IMR-90 (cell line): ENCODE measurements around the gene TAB2. TPM values are rescaled to one million over a fixed set of nuclear protein-coding genes. Genes with fewer than 3 reads are reported as not detected.

Source experiments
- ATAC-seq: fragments of 200-7000 bp; cut with Tn5 transposase; 2 replicates; pipeline ENCODE4 v1.9.1; 2020; ENCODE audit warnings: low read depth, mild to moderate bottlenecking, moderate library complexity
- BruUV-seq: library from RNA; stranded (reverse); fragments of 400-500 nt; replicated peaks from 2 replicates; lab custom pipeline; 2021; lab: Mats Ljungman, UMichigan
- CTCF ChIA-PET: fragments of 300-600 bp; formaldehyde crosslinking; extraction: SDS; loops from one replicate; lab custom pipeline; 2021; ENCODE audit warnings: antibody characterized with exemption; lab: Yijun Ruan, JAX
- POLR2A ChIA-PET: fragments of 300-600 bp; sonication (Branson Sonifier 250); formaldehyde crosslinking; loops from one replicate; lab custom pipeline; 2022; ENCODE audit warnings: antibody characterized with exemption; ENCODE audit not compliant: unreplicated experiment; lab: Charles Lee
- DNase-seq: peaks from one replicate; pipeline ENCODE4 v3.0.0; 2013
- H2AFZ ChIP-seq: replicated peaks from 2 replicates; pipeline ENCODE3; 2013; ENCODE audit warnings: low read length, mild to moderate bottlenecking; ENCODE audit not compliant: poor library complexity
- H2AK5ac ChIP-seq: 2 replicates; pipeline ENCODE4 v1.6.1; 2013; ENCODE audit warnings: low read depth, low read length, inconsistent platforms
- H2AK9ac ChIP-seq: replicated peaks from 2 replicates; pipeline ENCODE3; 2013; ENCODE audit warnings: mild to moderate bottlenecking, low read depth, low read length, moderate library complexity; ENCODE audit not compliant: poor library complexity
- H2BK120ac ChIP-seq: 2 replicates; pipeline ENCODE4 v1.6.1; 2013; ENCODE audit warnings: low read depth, low read length, inconsistent platforms
- H2BK15ac ChIP-seq: 3 replicates; pipeline ENCODE4 v1.6.1; 2013; ENCODE audit warnings: low read depth, low read length, inconsistent platforms
- H2BK20ac ChIP-seq: 2 replicates; pipeline ENCODE4 v1.6.1; 2013; ENCODE audit warnings: low read depth, mild to moderate bottlenecking, inconsistent platforms, low read length, moderate library complexity
- H2BK5ac ChIP-seq: 2 replicates; pipeline ENCODE4 v1.6.1; 2013; ENCODE audit warnings: mild to moderate bottlenecking, low read depth, low read length, inconsistent platforms; ENCODE audit not compliant: poor library complexity, severe bottlenecking
- H3K14ac ChIP-seq: replicated peaks from 2 replicates; pipeline ENCODE4 v1.6.1; 2013; ENCODE audit warnings: low read depth, low read length, inconsistent platforms
- H3K18ac ChIP-seq: 2 replicates; pipeline ENCODE4 v1.6.1; 2013; ENCODE audit warnings: low read depth, low read length, control low read depth
- H3K23ac ChIP-seq: 2 replicates; pipeline ENCODE4 v1.6.1; 2013; ENCODE audit warnings: low read depth, low read length, inconsistent platforms
- H3K27ac ChIP-seq: 2 replicates; pipeline ENCODE4 v1.5.1; 2013; ENCODE audit warnings: mild to moderate bottlenecking, control low read depth, low read length; ENCODE audit not compliant: insufficient read depth
- H3K27me3 ChIP-seq: 2 replicates; pipeline ENCODE4 v1.6.1; 2013; ENCODE audit warnings: low read length; ENCODE audit not compliant: control insufficient read depth, insufficient read depth
- H3K36me3 ChIP-seq: 2 replicates; pipeline ENCODE4 v1.6.1; 2013; ENCODE audit warnings: low read length, mixed read lengths; ENCODE audit not compliant: control insufficient read depth, insufficient read depth
- H3K4ac ChIP-seq: 2 replicates; pipeline ENCODE4 v1.6.1; 2013; ENCODE audit warnings: low read depth, low read length, inconsistent platforms
- H3K4me1 ChIP-seq: 2 replicates; pipeline ENCODE4 v1.6.1; 2013; ENCODE audit warnings: low read length, mixed read lengths; ENCODE audit not compliant: control insufficient read depth, insufficient read depth
- H3K4me2 ChIP-seq: 2 replicates; pipeline ENCODE4 v1.6.1; 2013; ENCODE audit warnings: low read depth, mild to moderate bottlenecking, control low read depth, low read length, moderate library complexity
- H3K4me3 ChIP-seq: 2 replicates; pipeline ENCODE4 v1.5.1; 2013; ENCODE audit warnings: low read depth, mild to moderate bottlenecking, control low read depth, low read length, moderate library complexity; ENCODE audit not compliant: insufficient read depth
- H3K56ac ChIP-seq: 2 replicates; pipeline ENCODE4 v1.6.1; 2013; ENCODE audit warnings: low read length, inconsistent platforms; ENCODE audit not compliant: insufficient read depth; ENCODE audit errors: extremely low read depth
- H3K79me1 ChIP-seq, 2 experiments: 2 replicates each; pipeline ENCODE4 v1.6.1; 2013; ENCODE audit warnings: low read length in 2 of 2, inconsistent platforms in 1 of 2, low read depth in 1 of 2
- H3K9ac ChIP-seq: 2 replicates; pipeline ENCODE4 v1.6.1; 2013; ENCODE audit warnings: low read depth, low read length, control low read depth
- H3K9me1 ChIP-seq: 2 replicates; pipeline ENCODE4 v1.6.1; 2013; ENCODE audit warnings: low read length, inconsistent platforms; ENCODE audit not compliant: insufficient read depth
- H3K9me3 ChIP-seq: 2 replicates; pipeline ENCODE4 v1.6.1; 2013; ENCODE audit warnings: low read length; ENCODE audit not compliant: control insufficient read depth, insufficient read depth
- H4K20me1 ChIP-seq: 2 replicates; pipeline ENCODE4 v1.6.1; 2013; ENCODE audit warnings: low read length, inconsistent platforms; ENCODE audit not compliant: insufficient read depth
- H4K5ac ChIP-seq: 2 replicates; pipeline ENCODE4 v1.6.1; 2013; ENCODE audit warnings: mild to moderate bottlenecking, low read depth, low read length, control low read depth
- H4K8ac ChIP-seq, 2 experiments: 2 replicates each; pipeline ENCODE4 v1.6.1; 2013; ENCODE audit warnings: low read depth in 2 of 2, low read length in 2 of 2, control low read depth in 1 of 2, inconsistent platforms in 1 of 2
- H4K91ac ChIP-seq: 2 replicates; pipeline ENCODE4 v1.6.1; 2013; ENCODE audit warnings: low read depth, low read length, inconsistent platforms; ENCODE audit not compliant: insufficient read depth
- CEBPB ChIP-seq: IDR thresholded peaks from 2 replicates; pipeline ENCODE4 v1.6.1; 2012; ENCODE audit warnings: low read depth, low read length, improper control_type of control experiment
- CHD1 ChIP-seq: IDR thresholded peaks from 2 replicates; pipeline ENCODE4 v1.6.1; 2012; ENCODE audit warnings: low read depth, low read length, improper control_type of control experiment
- POLR2A ChIP-seq: IDR thresholded peaks from 2 replicates; pipeline ENCODE4 v1.6.1; 2012; ENCODE audit warnings: mild to moderate bottlenecking, low read depth, low read length
- RAD21 ChIP-seq: IDR thresholded peaks from 2 replicates; pipeline ENCODE4 v1.6.1; 2012; ENCODE audit warnings: low read length, improper control_type of control experiment
- RCOR1 ChIP-seq: IDR thresholded peaks from 2 replicates; pipeline ENCODE4 v1.6.1; 2012; ENCODE audit warnings: mild to moderate bottlenecking, low read length, improper control_type of control experiment; ENCODE audit not compliant: insufficient replicate concordance
- RFX5 ChIP-seq: IDR thresholded peaks from 2 replicates; pipeline ENCODE4 v1.8.0; 2012; ENCODE audit warnings: low read depth, mild to moderate bottlenecking, low read length, moderate library complexity
- SMC3 ChIP-seq: fragments of 150-350 bp; IDR thresholded peaks from 2 replicates; pipeline ENCODE4 v1.6.1; 2016; ENCODE audit warnings: low read depth, mild to moderate bottlenecking, antibody characterized with exemption, low read length, moderate library complexity
- WGBS, 2 experiments: methylation state at CpG; one replicate each; pipeline versions ENCODE4 v1.1.5 to v1.1.7; 2013; ENCODE audit warnings: missing lambda C conversion rate in 2 of 2; ENCODE audit not compliant: insufficient read length in 1 of 2; ENCODE audit errors: extremely low coverage in 2 of 2; 5-methylcytosine and 5-hydroxymethylcytosine counted together
- dilution Hi-C: fragments of 300-500 bp; cut with HindIII; formaldehyde crosslinking; loops from one replicate; pipeline ENCODE4 v1.14.3; 2018; ENCODE audit warnings: low sequenced_read_pairs; ENCODE audit not compliant: unreplicated experiment
- in situ Hi-C: fragments of 300-500 bp; cut with MboI; formaldehyde crosslinking; loops from 3 replicates; pipeline ENCODE4 v1.14.3; 2019; ENCODE audit warnings: low sequenced_read_pairs, inconsistent platforms, mixed read lengths
- intact Hi-C: fragments of 100-400 bp; cut with micrococcal nuclease; formaldehyde crosslinking; loops from 2 replicates; pipeline ENCODE4 v1.10.0; 2022
- polyA plus RNA-seq, 3 experiments: library from polyadenylated mRNA; depleted of rRNA; stranded (reverse); fragments of >200 nt; gene quantifications; 2 replicates each; pipeline ENCODE4 v1.2.3, GENCODE V29; 2012; ENCODE audit warnings: low replicate concordance in 1 of 3
- total RNA-seq: library from RNA; depleted of rRNA; stranded (reverse); fragments of >200 nt; gene quantifications from 2 replicates; pipeline ENCODE4 v1.2.3, GENCODE V29; 2012
- TF ChIP-seq, protein P1 (sequence below): conservative IDR thresholded peaks from 2 replicates; pipeline ENCODE4 v1.5.1; 2012; ENCODE audit warnings: mild to moderate bottlenecking, low read depth, low read length, improper control_type of control experiment
- TF ChIP-seq, protein P2 (sequence below): fragments of 150-350 bp; IDR thresholded peaks from 2 replicates; pipeline ENCODE4 v1.6.1; 2017; ENCODE audit warnings: mild to moderate bottlenecking, antibody characterized with exemption, low read length, low read depth

Gene TAB2
- total and polyA plus RNA-seq, 2 of the 4 experiments (the other 2 are of a cell fraction): 20.8 to 25.3 TPM

DNA sequence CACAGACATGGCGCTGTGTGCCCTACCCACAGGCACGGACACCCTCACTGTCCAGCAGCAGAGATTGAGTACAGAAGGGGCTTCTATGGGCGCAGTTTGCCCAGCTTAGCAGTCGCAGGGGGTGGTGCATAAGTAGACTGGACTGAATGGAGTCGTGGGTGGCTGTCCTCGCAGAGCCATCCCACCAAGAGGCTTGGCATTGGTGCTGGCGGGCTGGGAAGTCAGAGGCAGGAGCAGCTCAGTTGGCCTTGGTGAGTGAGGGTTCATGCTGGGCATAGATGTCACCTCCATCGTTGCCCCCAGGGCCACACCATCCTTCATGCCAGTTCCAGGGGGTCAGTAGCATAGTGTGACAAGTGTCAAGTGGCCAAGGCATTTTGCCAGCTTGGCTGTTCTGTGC, 107.7 kb downstream of the TAB2 start:
- BruUV-seq: no TSS peak
- H3K23ac ChIP-seq: no peak overlapping the region
- no peak overlapping the region for H3K4ac ChIP-seq
- H2BK20ac ChIP-seq: no peak overlapping the region; the same call in 1 of the 2 replicates
- no peak overlapping the region for H3K4me3 ChIP-seq
- no peak overlapping the region for H3K14ac ChIP-seq
- H3K9me1 ChIP-seq: no peaks in the 10 kb centered on the region
- H3K4me2 ChIP-seq: no peak overlapping the region
- no peak overlapping the region for H2BK5ac ChIP-seq
- H4K91ac ChIP-seq: no peak overlapping the region
- dilution Hi-C loops (no loop called here), in situ Hi-C loops (loop anchor here (5.0 to 10.0 kb wide), 3 partner anchors 343 to 840 kb away; no protein-coding TSS in a partner anchor), intact Hi-C loops (no loop called here)
- H3K9ac ChIP-seq: no peak overlapping the region
- H2AFZ ChIP-seq: peak overlapping the region; percentile 63
- POLR2A ChIA-PET: no interaction called here
- no peaks in the 10 kb centered on the region for H3K9me3 ChIP-seq
- H3K36me3 ChIP-seq: no peaks in the 10 kb centered on the region
- H4K8ac ChIP-seq: no peak overlapping the region
- no peak overlapping the region for H4K5ac ChIP-seq
- H3K4me1 ChIP-seq: peaks cover 2% of the 10 kb centered on the region; the same call in 1 of the 2 replicates
- H3K79me1 ChIP-seq: no peaks in the 10 kb centered on the region
- no peak overlapping the region for H3K18ac ChIP-seq
- no peak overlapping the region for H2AK5ac ChIP-seq
- H3K27me3 ChIP-seq: peaks cover 8% of the 10 kb centered on the region
- H3K27ac ChIP-seq: no peak overlapping the region
- no peak overlapping the region for H2AK9ac ChIP-seq
- ATAC-seq (no peak), DNase-seq (no peak)
- H2BK120ac ChIP-seq: no peak overlapping the region
- no peak overlapping the region for H3K56ac ChIP-seq
- TF ChIP-seq POLR2A (no peak), RCOR1 (no peak), CEBPB (no peak), CHD1 (no peak), RAD21 (no peak), SMC3 (no peak), RFX5 (no peak)
- TF ChIP-seq, protein P1, sequence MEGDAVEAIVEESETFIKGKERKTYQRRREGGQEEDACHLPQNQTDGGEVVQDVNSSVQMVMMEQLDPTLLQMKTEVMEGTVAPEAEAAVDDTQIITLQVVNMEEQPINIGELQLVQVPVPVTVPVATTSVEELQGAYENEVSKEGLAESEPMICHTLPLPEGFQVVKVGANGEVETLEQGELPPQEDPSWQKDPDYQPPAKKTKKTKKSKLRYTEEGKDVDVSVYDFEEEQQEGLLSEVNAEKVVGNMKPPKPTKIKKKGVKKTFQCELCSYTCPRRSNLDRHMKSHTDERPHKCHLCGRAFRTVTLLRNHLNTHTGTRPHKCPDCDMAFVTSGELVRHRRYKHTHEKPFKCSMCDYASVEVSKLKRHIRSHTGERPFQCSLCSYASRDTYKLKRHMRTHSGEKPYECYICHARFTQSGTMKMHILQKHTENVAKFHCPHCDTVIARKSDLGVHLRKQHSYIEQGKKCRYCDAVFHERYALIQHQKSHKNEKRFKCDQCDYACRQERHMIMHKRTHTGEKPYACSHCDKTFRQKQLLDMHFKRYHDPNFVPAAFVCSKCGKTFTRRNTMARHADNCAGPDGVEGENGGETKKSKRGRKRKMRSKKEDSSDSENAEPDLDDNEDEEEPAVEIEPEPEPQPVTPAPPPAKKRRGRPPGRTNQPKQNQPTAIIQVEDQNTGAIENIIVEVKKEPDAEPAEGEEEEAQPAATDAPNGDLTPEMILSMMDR: no peak
- TF ChIP-seq, protein P2, sequence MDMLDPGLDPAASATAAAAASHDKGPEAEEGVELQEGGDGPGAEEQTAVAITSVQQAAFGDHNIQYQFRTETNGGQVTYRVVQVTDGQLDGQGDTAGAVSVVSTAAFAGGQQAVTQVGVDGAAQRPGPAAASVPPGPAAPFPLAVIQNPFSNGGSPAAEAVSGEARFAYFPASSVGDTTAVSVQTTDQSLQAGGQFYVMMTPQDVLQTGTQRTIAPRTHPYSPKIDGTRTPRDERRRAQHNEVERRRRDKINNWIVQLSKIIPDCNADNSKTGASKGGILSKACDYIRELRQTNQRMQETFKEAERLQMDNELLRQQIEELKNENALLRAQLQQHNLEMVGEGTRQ: no peak
- 100% methylated on average over 1 of the region's 8 CpGs; no CpG with 5 or more reads in 1 of the 2 experiments for WGBS, 2 experiments
- no peaks in the 10 kb centered on the region for H4K20me1 ChIP-seq
- CTCF ChIA-PET: no interaction called here
- H2BK15ac ChIP-seq: no peak overlapping the region
